ENCODE measurements around the gene GPR143.

The GPR143 gene

DNA sequence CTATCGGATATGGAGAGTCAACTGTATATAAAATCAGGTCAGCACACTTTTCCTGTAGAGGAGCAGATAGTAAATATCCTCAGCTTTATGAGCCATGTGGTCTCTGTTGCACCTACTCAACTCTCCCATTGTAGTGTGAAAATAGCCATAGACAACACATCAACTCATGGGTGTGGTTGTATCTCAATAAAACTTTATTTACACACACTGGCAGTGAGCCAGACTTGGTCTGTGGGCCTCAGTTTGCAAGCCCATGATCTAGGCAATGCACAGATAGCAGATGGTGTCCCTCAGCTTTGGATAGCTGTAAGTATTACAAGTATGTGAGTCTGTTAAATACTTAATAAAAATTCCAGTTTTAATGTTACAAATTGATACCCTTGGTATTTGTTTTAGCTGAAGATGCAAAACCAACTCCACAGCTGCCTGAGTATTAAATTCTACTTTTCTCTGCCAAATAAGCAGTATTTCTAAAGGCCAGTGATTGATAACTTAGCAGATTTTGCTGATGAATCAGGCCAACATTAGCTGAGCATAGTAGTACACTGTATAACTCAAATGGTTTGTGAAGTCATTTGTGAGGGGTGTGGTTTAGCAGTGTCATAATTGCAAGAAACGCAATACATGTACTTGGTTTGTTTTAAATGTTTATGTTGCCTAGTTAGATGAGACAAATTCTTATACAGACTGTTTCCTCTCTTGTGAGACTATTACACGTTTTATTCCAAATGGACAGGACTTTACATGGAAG, 87.3 kb downstream of the GPR143 start:
- Histone ChIP-seq H3K27me3 (ENCODE audit: insufficient read depth, low read length, poor library complexity, severe bottlenecking) (no peaks in the 10 kb centered on the region), H3K4me2 (ENCODE audit: low read depth, low read length, poor library complexity, severe bottlenecking) (no peak overlapping the region), H3K9me2 (replicated peaks; ENCODE audit: low read depth, low read length) (no peaks in the 10 kb centered on the region), H3K4me1 (ENCODE audit: insufficient read depth, low read length, poor library complexity, severe bottlenecking) (no peaks in the 10 kb centered on the region), H3F3A (ENCODE audit: low read depth) (no peaks in the 10 kb centered on the region), H3K36me3 (ENCODE audit: insufficient read depth, low read length) (no peaks in the 10 kb centered on the region), H3K9ac (ENCODE audit: low read depth, low read length, poor library complexity, severe bottlenecking) (no peak overlapping the region), H3K79me2 (ENCODE audit: insufficient read depth, low read length) (no peaks in the 10 kb centered on the region), H3K9me3 (ENCODE audit: insufficient read depth, low read depth, low read length) (no peaks in the 10 kb centered on the region), H2AFZ (ENCODE audit: low read length) (no peak overlapping the region), H4K20me1 (ENCODE audit: insufficient read depth, low read length, poor library complexity, severe bottlenecking) (no peaks in the 10 kb centered on the region), H3K4me3 (ENCODE audit: low read length, poor library complexity, severe bottlenecking) (no peak overlapping the region)
- TF ChIP-seq EZH2phosphoT487 (IDR thresholded peaks at IDR 0.05; ENCODE audit: borderline replicate concordance): no peak
- TF ChIP-seq, protein P1, sequence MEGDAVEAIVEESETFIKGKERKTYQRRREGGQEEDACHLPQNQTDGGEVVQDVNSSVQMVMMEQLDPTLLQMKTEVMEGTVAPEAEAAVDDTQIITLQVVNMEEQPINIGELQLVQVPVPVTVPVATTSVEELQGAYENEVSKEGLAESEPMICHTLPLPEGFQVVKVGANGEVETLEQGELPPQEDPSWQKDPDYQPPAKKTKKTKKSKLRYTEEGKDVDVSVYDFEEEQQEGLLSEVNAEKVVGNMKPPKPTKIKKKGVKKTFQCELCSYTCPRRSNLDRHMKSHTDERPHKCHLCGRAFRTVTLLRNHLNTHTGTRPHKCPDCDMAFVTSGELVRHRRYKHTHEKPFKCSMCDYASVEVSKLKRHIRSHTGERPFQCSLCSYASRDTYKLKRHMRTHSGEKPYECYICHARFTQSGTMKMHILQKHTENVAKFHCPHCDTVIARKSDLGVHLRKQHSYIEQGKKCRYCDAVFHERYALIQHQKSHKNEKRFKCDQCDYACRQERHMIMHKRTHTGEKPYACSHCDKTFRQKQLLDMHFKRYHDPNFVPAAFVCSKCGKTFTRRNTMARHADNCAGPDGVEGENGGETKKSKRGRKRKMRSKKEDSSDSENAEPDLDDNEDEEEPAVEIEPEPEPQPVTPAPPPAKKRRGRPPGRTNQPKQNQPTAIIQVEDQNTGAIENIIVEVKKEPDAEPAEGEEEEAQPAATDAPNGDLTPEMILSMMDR (conservative IDR thresholded peaks at IDR 0.05; ENCODE audit: low read length): no peak

DNA sequence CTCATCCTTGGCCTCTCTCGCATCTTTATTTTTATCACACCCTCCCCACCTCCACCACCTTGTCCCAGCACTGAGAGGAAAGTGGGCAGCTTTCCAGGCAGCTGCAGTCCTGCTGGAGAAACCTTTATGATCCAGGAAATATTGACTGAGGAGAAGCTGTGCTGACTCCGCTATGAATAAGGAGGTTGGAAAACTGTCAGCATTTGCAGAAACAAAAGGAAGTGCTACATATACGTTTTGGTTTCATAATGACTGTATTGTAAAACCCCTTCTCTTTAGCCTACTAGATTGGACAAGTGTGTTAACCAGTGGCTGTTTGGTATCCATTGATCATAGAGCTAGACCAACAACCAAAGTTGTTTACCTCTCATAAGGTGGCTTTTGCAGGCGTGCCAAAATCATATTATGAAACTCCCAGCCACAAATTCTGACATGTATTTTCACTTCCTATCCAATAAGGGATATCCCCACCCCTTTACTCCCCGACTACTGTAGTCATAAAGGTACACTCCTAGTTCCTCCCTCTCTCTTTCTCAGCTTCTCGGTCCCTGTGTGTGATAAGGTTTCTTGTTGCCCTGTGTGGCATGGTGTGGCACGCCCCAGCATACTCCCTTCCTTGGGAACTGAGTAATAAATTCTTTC, 88.4 kb downstream of the GPR143 start:
- H3F3A ChIP-seq (ENCODE audit: low read depth): no peaks in the 10 kb centered on the region
- no peak overlapping the region for H3K4me3 ChIP-seq (ENCODE audit: low read length, poor library complexity, severe bottlenecking)
- no peaks in the 10 kb centered on the region for H3K9me2 ChIP-seq (replicated peaks; ENCODE audit: low read depth, low read length)
- no peak overlapping the region for H3K4me2 ChIP-seq (ENCODE audit: low read depth, low read length, poor library complexity, severe bottlenecking)
- no peak overlapping the region for H3K9ac ChIP-seq (ENCODE audit: low read depth, low read length, poor library complexity, severe bottlenecking)
- H3K27me3 ChIP-seq (ENCODE audit: insufficient read depth, low read length, poor library complexity, severe bottlenecking): no peaks in the 10 kb centered on the region
- H3K4me1 ChIP-seq (ENCODE audit: insufficient read depth, low read length, poor library complexity, severe bottlenecking): no peaks in the 10 kb centered on the region
- no peaks in the 10 kb centered on the region for H4K20me1 ChIP-seq (ENCODE audit: insufficient read depth, low read length, poor library complexity, severe bottlenecking)
- H2AFZ ChIP-seq (ENCODE audit: low read length): no peak overlapping the region
- TF ChIP-seq, protein P1 (conservative IDR thresholded peaks at IDR 0.05; ENCODE audit: low read length): no peak
- TF ChIP-seq EZH2phosphoT487 (IDR thresholded peaks at IDR 0.05; ENCODE audit: borderline replicate concordance): no peak
- no peaks in the 10 kb centered on the region for H3K36me3 ChIP-seq (ENCODE audit: insufficient read depth, low read length)
- no peaks in the 10 kb centered on the region for H3K9me3 ChIP-seq (ENCODE audit: insufficient read depth, low read depth, low read length)
- H3K79me2 ChIP-seq (ENCODE audit: insufficient read depth, low read length): no peaks in the 10 kb centered on the region

DNA sequence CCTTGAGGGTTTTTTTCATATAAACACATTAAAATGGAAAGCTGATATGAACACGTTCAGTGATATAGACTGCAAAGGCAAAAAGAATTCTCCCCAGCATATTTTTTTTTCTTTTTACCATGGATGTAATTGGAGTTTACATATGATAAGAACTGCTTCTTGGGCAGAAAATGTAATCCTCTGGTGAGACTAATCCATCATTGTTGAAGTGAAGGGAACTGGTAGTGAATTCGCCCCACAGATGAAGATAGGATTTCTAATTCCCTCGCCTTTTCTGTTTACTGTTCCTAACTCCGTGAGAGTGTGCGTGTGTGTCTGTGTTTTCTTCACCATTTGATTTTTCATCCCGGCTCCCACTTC, 88.9 kb downstream of the GPR143 start:
- Histone ChIP-seq H2AFZ (ENCODE audit: low read length) (no peak overlapping the region), H3K4me3 (ENCODE audit: low read length, poor library complexity, severe bottlenecking) (no peak overlapping the region), H3K4me1 (ENCODE audit: insufficient read depth, low read length, poor library complexity, severe bottlenecking) (no peaks in the 10 kb centered on the region), H3K9me3 (ENCODE audit: insufficient read depth, low read depth, low read length) (no peaks in the 10 kb centered on the region), H3K27me3 (ENCODE audit: insufficient read depth, low read length, poor library complexity, severe bottlenecking) (no peaks in the 10 kb centered on the region), H4K20me1 (ENCODE audit: insufficient read depth, low read length, poor library complexity, severe bottlenecking) (no peaks in the 10 kb centered on the region), H3K9me2 (replicated peaks; ENCODE audit: low read depth, low read length) (no peaks in the 10 kb centered on the region), H3K79me2 (ENCODE audit: insufficient read depth, low read length) (no peaks in the 10 kb centered on the region), H3K36me3 (ENCODE audit: insufficient read depth, low read length) (no peaks in the 10 kb centered on the region), H3K9ac (ENCODE audit: low read depth, low read length, poor library complexity, severe bottlenecking) (no peak overlapping the region), H3K4me2 (ENCODE audit: low read depth, low read length, poor library complexity, severe bottlenecking) (no peak overlapping the region), H3F3A (ENCODE audit: low read depth) (no peaks in the 10 kb centered on the region)
- TF ChIP-seq, protein P1 (conservative IDR thresholded peaks at IDR 0.05; ENCODE audit: low read length): no peak
- TF ChIP-seq EZH2phosphoT487 (IDR thresholded peaks at IDR 0.05; ENCODE audit: borderline replicate concordance): no peak
